PC-9 (cell line): Measurements from ENCODE around the gene LRRC28. TPM values are rescaled to one million over a fixed set of nuclear protein-coding genes. Genes with fewer than 3 reads are reported as not detected.

Experiments used
- BruUV-seq: library from RNA; stranded (reverse); fragments of 400-500 nt; replicated peaks from 2 replicates; lab custom pipeline; 2021; lab: Mats Ljungman, UMichigan
- CTCF ChIA-PET: fragments of 300-600 bp; sonication (Branson Sonifier 250); formaldehyde crosslinking; loops from one replicate; lab custom pipeline; 2022; ENCODE audit warnings: antibody characterized with exemption; lab: Charles Lee
- POLR2A ChIA-PET: fragments of 300-600 bp; sonication (Branson Sonifier 250); formaldehyde crosslinking; loops from one replicate; lab custom pipeline; 2022; ENCODE audit warnings: antibody characterized with exemption; ENCODE audit not compliant: unreplicated experiment; lab: Charles Lee
- DNase-seq, 2 experiments: peaks; one replicate each; pipeline versions ENCODE4 v3.0.0 to v3.0.0-alpha.2; 2015 to 2022; ENCODE audit warnings: mixed read lengths in 1 of 2
- H2AFZ ChIP-seq: fragments of 200-600 bp; sonication (generic); 2 replicates; pipeline ENCODE4 v1.8.1; 2017; ENCODE audit warnings: antibody characterized with exemption
- H3F3A ChIP-seq: fragments of 200-600 bp; sonication (generic); 2 replicates; pipeline ENCODE4 v1.8.1; 2017; ENCODE audit warnings: antibody characterized with exemption, mild to moderate bottlenecking, low read depth; ENCODE audit not compliant: insufficient read depth
- H3K27ac ChIP-seq: fragments of 200-600 bp; sonication (generic); 2 replicates; pipeline ENCODE4 v1.6.1; 2016; ENCODE audit warnings: mixed run types
- H3K27me3 ChIP-seq: fragments of 200-600 bp; sonication (generic); 2 replicates; pipeline ENCODE4 v1.6.1; 2016; ENCODE audit warnings: low read depth, mixed run types; ENCODE audit not compliant: insufficient read depth
- H3K36me3 ChIP-seq: fragments of 200-600 bp; sonication (generic); 2 replicates; pipeline ENCODE4 v1.6.1; 2016; ENCODE audit warnings: low read depth, mixed run types
- H3K4me1 ChIP-seq: fragments of 200-600 bp; sonication (generic); replicated peaks from 2 replicates; pipeline ENCODE4 v1.6.1; 2016; ENCODE audit warnings: mixed run types; ENCODE audit not compliant: insufficient read depth
- H3K4me2 ChIP-seq: fragments of 200-600 bp; sonication (generic); 2 replicates; pipeline ENCODE4 v1.6.1; 2017; ENCODE audit warnings: mixed run types
- H3K4me3 ChIP-seq: fragments of 200-600 bp; sonication (generic); 2 replicates; pipeline ENCODE4 v1.6.1; 2016; ENCODE audit warnings: mixed run types
- H3K79me2 ChIP-seq: fragments of 200-600 bp; sonication (generic); 2 replicates; pipeline ENCODE4 v1.6.1; 2017; ENCODE audit warnings: low read depth, mixed run types
- H3K9me2 ChIP-seq: fragments of 200-600 bp; sonication (generic); 2 replicates; pipeline ENCODE4 v1.8.1; 2017; ENCODE audit warnings: mild to moderate bottlenecking; ENCODE audit not compliant: insufficient read depth
- H3K9me3 ChIP-seq: fragments of 200-600 bp; sonication (generic); 2 replicates; pipeline ENCODE4 v1.8.1; 2016; ENCODE audit warnings: low read depth; ENCODE audit not compliant: insufficient read depth
- H4K20me1 ChIP-seq: fragments of 200-600 bp; sonication (generic); 2 replicates; pipeline ENCODE4 v1.8.1; 2017; ENCODE audit not compliant: insufficient read depth
- EZH2 ChIP-seq: fragments of 200-600 bp; sonication (generic); IDR thresholded peaks from 2 replicates; pipeline ENCODE4 v1.8.0; 2017; ENCODE audit warnings: antibody characterized with exemption, low read depth
- intact Hi-C: fragments of 100-400 bp; cut with micrococcal nuclease; formaldehyde crosslinking; loops from one replicate; pipeline ENCODE4 v1.10.0; 2022; ENCODE audit not compliant: unreplicated experiment
- total RNA-seq: library from RNA; stranded (reverse); gene quantifications from 2 replicates; pipeline ENCODE4 v1.2.3, GENCODE V29; 2021
- TF ChIP-seq, protein P1 (sequence below): fragments of 200-600 bp; sonication (generic); conservative IDR thresholded peaks from 2 replicates; pipeline ENCODE4 v1.6.1; 2017; ENCODE audit warnings: mixed run types, antibody characterized with exemption, mild to moderate bottlenecking, moderate library complexity

LRRC28 gene
- total RNA-seq, 1 experiment from 2014 or later, result 13.5 TPM

DNA sequence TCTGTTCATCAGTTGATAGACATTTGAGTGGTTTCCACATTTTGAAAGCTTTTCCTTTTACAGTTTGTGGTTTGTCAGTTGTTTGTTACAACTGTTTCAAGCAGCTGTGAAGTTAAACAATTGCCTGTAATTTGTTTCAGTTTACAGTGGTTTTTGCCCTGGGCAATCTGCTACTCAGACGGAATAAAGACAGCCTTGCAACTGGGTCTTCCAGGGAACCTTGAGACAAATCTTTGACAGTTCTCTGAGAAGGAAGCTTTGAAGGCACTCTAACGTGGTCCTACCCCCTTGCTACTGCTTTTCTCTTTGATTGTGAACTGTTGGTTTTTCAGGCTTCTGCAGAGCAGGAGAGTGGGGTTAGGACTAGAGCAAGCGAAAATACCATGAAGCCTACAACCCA, 28.0 kb downstream of the LRRC28 start:
- BruUV-seq, result no TSS peak
- no peaks in the 10 kb centered on the region for H3K9me2 ChIP-seq
- no peaks in the 10 kb centered on the region for H3K79me2 ChIP-seq
- intact Hi-C loops, result loop anchor here (10.0 kb wide), 1 partner anchor 1326 kb away; the partner anchor contains the start of genes ASB7 and LINS1
- H4K20me1 ChIP-seq, result no peaks in the 10 kb centered on the region
- POLR2A ChIA-PET, result no interaction called here
- H3K4me1 ChIP-seq, result no peaks in the 10 kb centered on the region
- H3K4me3 ChIP-seq, result no peak overlapping the region
- no peak overlapping the region for H3K27ac ChIP-seq
- no peaks in the 10 kb centered on the region for H3K36me3 ChIP-seq
- no peak for DNase-seq
- TF ChIP-seq, protein P1, sequence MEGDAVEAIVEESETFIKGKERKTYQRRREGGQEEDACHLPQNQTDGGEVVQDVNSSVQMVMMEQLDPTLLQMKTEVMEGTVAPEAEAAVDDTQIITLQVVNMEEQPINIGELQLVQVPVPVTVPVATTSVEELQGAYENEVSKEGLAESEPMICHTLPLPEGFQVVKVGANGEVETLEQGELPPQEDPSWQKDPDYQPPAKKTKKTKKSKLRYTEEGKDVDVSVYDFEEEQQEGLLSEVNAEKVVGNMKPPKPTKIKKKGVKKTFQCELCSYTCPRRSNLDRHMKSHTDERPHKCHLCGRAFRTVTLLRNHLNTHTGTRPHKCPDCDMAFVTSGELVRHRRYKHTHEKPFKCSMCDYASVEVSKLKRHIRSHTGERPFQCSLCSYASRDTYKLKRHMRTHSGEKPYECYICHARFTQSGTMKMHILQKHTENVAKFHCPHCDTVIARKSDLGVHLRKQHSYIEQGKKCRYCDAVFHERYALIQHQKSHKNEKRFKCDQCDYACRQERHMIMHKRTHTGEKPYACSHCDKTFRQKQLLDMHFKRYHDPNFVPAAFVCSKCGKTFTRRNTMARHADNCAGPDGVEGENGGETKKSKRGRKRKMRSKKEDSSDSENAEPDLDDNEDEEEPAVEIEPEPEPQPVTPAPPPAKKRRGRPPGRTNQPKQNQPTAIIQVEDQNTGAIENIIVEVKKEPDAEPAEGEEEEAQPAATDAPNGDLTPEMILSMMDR, result no peak
- TF ChIP-seq EZH2, result no peak
- CTCF ChIA-PET, result no interaction called here
- no peaks in the 10 kb centered on the region for H3K9me3 ChIP-seq
- no peaks in the 10 kb centered on the region for H3F3A ChIP-seq
- H2AFZ ChIP-seq, result no peak overlapping the region
- H3K4me2 ChIP-seq, result no peak overlapping the region
- no peaks in the 10 kb centered on the region for H3K27me3 ChIP-seq

GRCh38 chr15:99279827-99280226, 28.5 kb downstream of the LRRC28 start:
- H3F3A ChIP-seq, result no peaks in the 10 kb centered on the region
- POLR2A ChIA-PET, result no interaction called here
- H3K4me2 ChIP-seq, result no peak overlapping the region
- H3K27ac ChIP-seq, result no peak overlapping the region
- DNase-seq, result no peak
- H3K4me3 ChIP-seq, result no peak overlapping the region
- intact Hi-C loops, result loop anchor here (10.0 kb wide), 2 partner anchors 285 to 1325 kb away; partner anchors contain the start of genes ASB7, LINS1 and MEF2A
- no peaks in the 10 kb centered on the region for H3K9me2 ChIP-seq
- H3K79me2 ChIP-seq, result no peaks in the 10 kb centered on the region
- H3K27me3 ChIP-seq, result no peaks in the 10 kb centered on the region
- TF ChIP-seq, protein P1, result no peak
- no peak for TF ChIP-seq EZH2
- CTCF ChIA-PET, result no interaction called here
- no TSS peak for BruUV-seq
- H4K20me1 ChIP-seq, result no peaks in the 10 kb centered on the region
- H3K36me3 ChIP-seq, result no peaks in the 10 kb centered on the region
- H2AFZ ChIP-seq, result no peak overlapping the region
- H3K9me3 ChIP-seq, result no peaks in the 10 kb centered on the region
- no peaks in the 10 kb centered on the region for H3K4me1 ChIP-seq

DNA sequence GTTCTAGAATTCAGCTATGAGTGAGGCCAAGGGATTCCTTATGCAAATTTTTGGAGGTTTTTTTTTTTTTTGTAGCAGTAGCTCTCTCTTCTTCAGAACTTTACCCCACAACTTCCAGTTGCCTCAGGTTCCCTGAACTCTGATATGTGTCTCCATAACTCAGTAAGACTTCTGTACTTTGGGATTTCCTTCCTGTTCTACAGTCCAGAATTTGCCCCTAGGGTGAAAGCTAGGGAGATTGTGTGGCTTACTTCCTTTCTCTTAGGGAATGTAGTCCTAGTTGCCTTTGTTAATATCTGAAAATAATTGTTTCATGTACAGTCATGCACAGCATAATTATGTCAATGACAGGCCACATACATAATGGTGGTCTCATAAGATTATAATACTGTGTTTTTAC, 30.8 kb downstream of the LRRC28 start:
- Histone ChIP-seq H3K4me2 (no peak overlapping the region), H3K79me2 (no peaks in the 10 kb centered on the region), H3K9me2 (0 out of 2 replicates have a peak, but pooled peaks cover 5% of the 10 kb centered on the region), H3K27me3 (no peaks in the 10 kb centered on the region), H3K9me3 (no peaks in the 10 kb centered on the region), H3K27ac (no peak overlapping the region), H3K4me3 (no peak overlapping the region), H3F3A (no peaks in the 10 kb centered on the region), H4K20me1 (no peaks in the 10 kb centered on the region), H2AFZ (no peak overlapping the region), H3K36me3 (no peaks in the 10 kb centered on the region), H3K4me1 (no peaks in the 10 kb centered on the region)
- TF ChIP-seq, protein P1, result no peak
- TF ChIP-seq EZH2, result no peak
- POLR2A ChIA-PET, result interaction anchor here (0.6 kb wide), 1 partner anchor 172 kb away, joined by 3 read pairs; no protein-coding TSS in a partner anchor
- BruUV-seq, result no TSS peak
- intact Hi-C loops, result loop anchor here (10.0 kb wide), 1 partner anchor 283 kb away; the partner anchor contains the start of gene MEF2A
- DNase-seq, result no peak
- CTCF ChIA-PET, result interaction anchor here (0.6 to 1.4 kb wide), 3 partner anchors 423 to 615 kb away, joined by 5 to 8 read pairs (median 8); no protein-coding TSS in a partner anchor
